Body of pancreas (tissue), 4 donors: ENCODE results near the gene ARL6IP4. TPM values are rescaled to one million over a fixed set of nuclear protein-coding genes. Genes with fewer than 3 reads are reported as not detected.

Source experiments
- ATAC-seq: fragments of 150-250 bp; one replicate; pipeline ENCODE4 v1.9.1; 2016
- DNase-seq, 4 donors: peaks; one replicate each; pipeline ENCODE4 v3.0.0-alpha.2; 2019
- H3K27ac ChIP-seq, 4 donors: fragments of 200-600 bp; sonication (generic); 1 replicate in 3 of 4; 2 replicates in 1 of 4; pipeline versions ENCODE4 v1.5.1 to v1.6.1; 2016 to 2019; ENCODE audit warnings: mild to moderate bottlenecking in 1 of 4, mixed read lengths in 1 of 4, moderate library complexity in 1 of 4
- H3K27me3 ChIP-seq, 2 donors: fragments of 200-600 bp; sonication (generic); one replicate each; pipeline ENCODE4 v1.6.0; 2016; ENCODE audit warnings: mild to moderate bottlenecking in 1 of 2
- H3K36me3 ChIP-seq, 2 donors: fragments of 200-600 bp; sonication (generic); replicated peaks in 1 of 2; 2 replicates each; pipeline ENCODE4 v1.5.1; 2016; ENCODE audit warnings: low read depth in 2 of 2; ENCODE audit not compliant: insufficient read depth in 1 of 2
- H3K4me1 ChIP-seq: fragments of 200-600 bp; sonication (generic); one replicate; pipeline ENCODE4 v1.6.0; 2016
- H3K4me3 ChIP-seq, 2 donors: fragments of 200-600 bp; sonication (generic); 1 replicate in 1 of 2; 2 replicates in 1 of 2; pipeline ENCODE4 v1.5.1; 2016 to 2019
- H3K9me3 ChIP-seq, 3 donors: fragments of 200-600 bp; sonication (generic); 1 replicate in 2 of 3; 2 replicates in 1 of 3; pipeline ENCODE4 v1.5.1; 2016
- POLR2A ChIP-seq, 3 donors: fragments of 450-650 bp; IDR thresholded peaks; one replicate each; pipeline ENCODE4 v1.6.1; 2016; ENCODE audit warnings: antibody characterized with exemption in 3 of 3, mild to moderate bottlenecking in 2 of 3
- WGBS, 2 donors: methylation state at CpG; one replicate each; pipeline ENCODE4 v1.1.5; 2017; 5-methylcytosine and 5-hydroxymethylcytosine counted together
- intact Hi-C: fragments of 100-400 bp; cut with DNase I; formaldehyde crosslinking; loops from one replicate; pipeline ENCODE4 v1.15.1; 2023
- total RNA-seq, 2 donors: library from RNA; depleted of rRNA; stranded (reverse); fragments of >200 nt; gene quantifications; one replicate each; pipeline ENCODE4 v1.1.0, GENCODE V29; 2016
- TF ChIP-seq, protein P1 (sequence below), 7 experiments: fragments of 450-650 bp in 4 of 7; fragments of 200-600 bp in 3 of 7; sonication (generic) in 3 of 7; IDR thresholded peaks; one replicate each; pipeline ENCODE4 v1.5.1; 2016 to 2019; ENCODE audit warnings: antibody characterized with exemption in 7 of 7

The ARL6IP4 gene
- total RNA-seq, 2 donors from 2014 or later, result 215 to 237 TPM

GRCh38 chr12:122999986-123000420 lies 19.5 kb downstream of the ARL6IP4 start:
- intact Hi-C loops, result no loop called here
- H3K36me3 ChIP-seq, result peaks cover 0 to 3% of the 10 kb centered on the region in 2 donors
- no peak overlapping the region for H3K27ac ChIP-seq
- H3K4me1 ChIP-seq, result no peaks in the 10 kb centered on the region
- ATAC-seq, result no peak
- no peak overlapping the region for H3K4me3 ChIP-seq
- 83 to 85% methylated on average over 18 to 19 of the region's 20 CpGs for WGBS, 2 donors
- no peaks in the 10 kb centered on the region for H3K9me3 ChIP-seq
- TF ChIP-seq POLR2A (IDR thresholded peaks at IDR 0.05), result no peak
- TF ChIP-seq, protein P1, sequence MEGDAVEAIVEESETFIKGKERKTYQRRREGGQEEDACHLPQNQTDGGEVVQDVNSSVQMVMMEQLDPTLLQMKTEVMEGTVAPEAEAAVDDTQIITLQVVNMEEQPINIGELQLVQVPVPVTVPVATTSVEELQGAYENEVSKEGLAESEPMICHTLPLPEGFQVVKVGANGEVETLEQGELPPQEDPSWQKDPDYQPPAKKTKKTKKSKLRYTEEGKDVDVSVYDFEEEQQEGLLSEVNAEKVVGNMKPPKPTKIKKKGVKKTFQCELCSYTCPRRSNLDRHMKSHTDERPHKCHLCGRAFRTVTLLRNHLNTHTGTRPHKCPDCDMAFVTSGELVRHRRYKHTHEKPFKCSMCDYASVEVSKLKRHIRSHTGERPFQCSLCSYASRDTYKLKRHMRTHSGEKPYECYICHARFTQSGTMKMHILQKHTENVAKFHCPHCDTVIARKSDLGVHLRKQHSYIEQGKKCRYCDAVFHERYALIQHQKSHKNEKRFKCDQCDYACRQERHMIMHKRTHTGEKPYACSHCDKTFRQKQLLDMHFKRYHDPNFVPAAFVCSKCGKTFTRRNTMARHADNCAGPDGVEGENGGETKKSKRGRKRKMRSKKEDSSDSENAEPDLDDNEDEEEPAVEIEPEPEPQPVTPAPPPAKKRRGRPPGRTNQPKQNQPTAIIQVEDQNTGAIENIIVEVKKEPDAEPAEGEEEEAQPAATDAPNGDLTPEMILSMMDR (IDR thresholded peaks at IDR 0.05), result no peak
- DNase-seq, result no peak
- H3K27me3 ChIP-seq, result no peaks in the 10 kb centered on the region

- DNase-seq (no peak), ATAC-seq (no peak)
- Histone ChIP-seq H3K27ac (no peak overlapping the region), H3K27me3 (no peaks in the 10 kb centered on the region), H3K4me1 (no peaks in the 10 kb centered on the region), H3K9me3 (no peaks in the 10 kb centered on the region), H3K4me3 (no peak overlapping the region), H3K36me3 (peaks cover 0 to 3% of the 10 kb centered on the region in 2 donors)
- intact Hi-C loops, result no loop called here
- no peak for TF ChIP-seq POLR2A (IDR thresholded peaks at IDR 0.05)
- TF ChIP-seq, protein P1 (IDR thresholded peaks at IDR 0.05), result no peak
- WGBS, 2 donors, result 88 to 89% methylated on average over 8 to 10 of the region's 10 CpGs
These were observed 20.1 kb downstream of the ARL6IP4 start for GRCh38 chr12:123000578-123000977.

DNA sequence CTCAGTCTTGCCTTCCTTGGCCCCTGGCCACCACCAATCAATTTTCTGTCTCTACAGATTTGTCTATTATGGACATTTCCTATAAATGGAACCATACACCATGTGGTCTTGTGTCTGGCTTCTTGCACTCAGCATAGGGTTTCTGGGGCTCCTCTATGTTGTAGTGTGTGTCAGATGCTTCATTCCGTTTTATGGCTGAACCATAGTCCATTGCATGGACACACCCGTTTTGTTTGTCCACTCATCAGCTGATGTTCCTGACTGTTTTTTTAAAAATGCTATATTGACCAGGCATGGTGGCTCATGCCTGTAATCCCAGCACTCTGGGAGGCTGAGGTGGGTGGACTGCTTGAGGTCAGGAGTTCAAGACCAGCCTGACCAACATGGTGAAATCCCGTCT lies 21.0 kb downstream of the ARL6IP4 start:
- Histone ChIP-seq H3K4me3 (no peak overlapping the region), H3K27me3 (no peaks in the 10 kb centered on the region), H3K9me3 (no peaks in the 10 kb centered on the region), H3K36me3 (peaks cover 0 to 3% of the 10 kb centered on the region in 2 donors), H3K27ac (no peak overlapping the region), H3K4me1 (no peaks in the 10 kb centered on the region)
- intact Hi-C loops, result no loop called here
- WGBS, 2 donors, result 84 to 85% methylated on average over 3 of the region's 3 CpGs
- no peak for TF ChIP-seq POLR2A (IDR thresholded peaks at IDR 0.05)
- TF ChIP-seq, protein P1 (IDR thresholded peaks at IDR 0.05), result no peak
- DNase-seq (no peak), ATAC-seq (no peak)

DNA sequence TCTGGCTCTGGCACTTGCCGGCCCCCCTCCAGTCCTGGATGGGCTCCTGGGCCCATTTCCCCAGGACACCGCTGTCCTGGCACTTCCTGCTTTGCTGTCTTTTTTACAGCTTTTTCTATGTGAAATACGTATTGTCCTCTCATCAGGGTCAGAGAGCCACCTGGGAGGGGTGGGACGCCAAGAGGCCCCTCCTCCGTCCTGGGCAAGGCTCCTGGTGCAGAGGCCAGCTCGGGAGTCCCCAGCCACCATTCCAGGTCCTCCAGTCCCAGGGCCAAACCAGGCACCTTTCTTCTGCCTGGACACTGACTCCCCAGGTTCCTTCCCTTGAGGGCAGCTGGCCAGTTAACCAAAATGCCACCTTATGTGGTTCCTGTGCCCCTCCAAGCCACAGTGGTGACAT lies 22.8 kb downstream of the ARL6IP4 start:
- H3K4me3 ChIP-seq, result no peak overlapping the region
- no peak for TF ChIP-seq POLR2A (IDR thresholded peaks at IDR 0.05)
- TF ChIP-seq, protein P1 (IDR thresholded peaks at IDR 0.05), result no peak
- WGBS, 2 donors, result 81 to 91% methylated on average over 6 of the region's 6 CpGs

GRCh38 chr12:123004287-123004686 lies 23.8 kb downstream of the ARL6IP4 start:
- ATAC-seq, result no peak
- Histone ChIP-seq H3K36me3 (peaks cover 0 to 3% of the 10 kb centered on the region in 2 donors), H3K27ac (no peak overlapping the region), H3K4me1 (no peaks in the 10 kb centered on the region), H3K27me3 (no peaks in the 10 kb centered on the region), H3K9me3 (no peaks in the 10 kb centered on the region), H3K4me3 (no peak overlapping the region)
- TF ChIP-seq POLR2A (IDR thresholded peaks at IDR 0.05), result no peak
- TF ChIP-seq, protein P1 (IDR thresholded peaks at IDR 0.05), result no peak
- WGBS, 2 donors, result 86 to 90% methylated on average over 11 to 14 of the region's 14 CpGs
- intact Hi-C loops, result no loop called here
- DNase-seq, result no peak

More for the DNA sequence above, 22.8 kb downstream of the ARL6IP4 start:
- Histone ChIP-seq H3K4me1 (no peaks in the 10 kb centered on the region), H3K27ac (no peak overlapping the region), H3K36me3 (peaks cover 0 to 3% of the 10 kb centered on the region in 2 donors), H3K9me3 (no peaks in the 10 kb centered on the region), H3K27me3 (no peaks in the 10 kb centered on the region)
- intact Hi-C loops, result no loop called here
- DNase-seq (no peak), ATAC-seq (no peak)
